GM18505 (cell line): ENCODE data around the gene DDX60.
"Not testable (repeated sequence)": the region's sequence is repeated elsewhere in the genome, so short reads cannot be mapped to it uniquely, and the experiment has no call there.

ENCODE experiments used
- ATAC-seq: cut with Tn5 transposase; IDR thresholded peaks from one replicate; pipeline ENCODE4 v1.9.1; 2021; ENCODE audit not compliant: unreplicated experiment
- POLR2A ChIP-seq: IDR thresholded peaks from 4 replicates; pipeline ENCODE4 v1.6.1; 2011; ENCODE audit warnings: borderline replicate concordance; ENCODE audit not compliant: insufficient read depth, insufficient read length; ENCODE audit errors: extremely low read depth

Gene DDX60

DNA sequence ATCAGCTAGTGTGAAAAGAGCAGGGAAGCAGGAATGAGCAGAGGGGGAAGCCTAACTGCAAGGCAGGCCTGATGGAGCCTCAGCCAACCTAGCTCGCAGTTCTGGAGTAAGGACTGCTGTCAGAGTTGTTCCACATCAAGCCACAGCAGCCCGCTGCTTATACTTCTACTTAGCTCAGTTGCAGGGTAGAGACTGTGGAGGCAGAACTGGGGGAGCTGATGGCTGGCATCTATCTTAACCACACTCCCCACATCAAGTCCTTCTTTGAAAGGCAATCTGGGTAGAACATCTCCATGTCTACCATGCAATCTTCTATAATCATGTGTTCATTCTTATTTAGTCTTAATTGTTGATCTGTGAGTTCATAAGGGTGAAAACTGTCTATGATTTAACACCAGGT, 46.1 kb downstream of the DDX60 start:
- ATAC-seq, result no peak
- TF ChIP-seq POLR2A, result no peak

DNA sequence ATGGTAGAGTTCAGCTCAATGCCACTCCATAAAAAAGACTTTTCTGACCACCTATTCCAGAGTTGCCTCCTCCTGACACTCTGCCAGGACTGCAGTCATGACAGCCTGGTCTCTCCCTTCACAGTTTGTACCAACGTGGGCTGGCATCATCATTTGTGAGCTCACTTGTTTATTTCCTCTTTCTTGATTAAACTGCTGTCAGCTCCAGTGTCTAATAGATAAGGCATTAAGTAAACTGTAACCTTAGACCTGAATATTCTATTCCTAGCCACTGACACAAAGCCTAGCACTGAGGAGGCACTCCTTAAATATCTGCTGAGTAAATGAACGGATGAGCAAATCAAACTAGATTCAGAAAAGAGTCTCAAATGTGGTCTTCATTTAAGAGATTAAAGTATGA, 48.7 kb downstream of the DDX60 start:
- TF ChIP-seq POLR2A, result no peak
- no peak for ATAC-seq

DNA sequence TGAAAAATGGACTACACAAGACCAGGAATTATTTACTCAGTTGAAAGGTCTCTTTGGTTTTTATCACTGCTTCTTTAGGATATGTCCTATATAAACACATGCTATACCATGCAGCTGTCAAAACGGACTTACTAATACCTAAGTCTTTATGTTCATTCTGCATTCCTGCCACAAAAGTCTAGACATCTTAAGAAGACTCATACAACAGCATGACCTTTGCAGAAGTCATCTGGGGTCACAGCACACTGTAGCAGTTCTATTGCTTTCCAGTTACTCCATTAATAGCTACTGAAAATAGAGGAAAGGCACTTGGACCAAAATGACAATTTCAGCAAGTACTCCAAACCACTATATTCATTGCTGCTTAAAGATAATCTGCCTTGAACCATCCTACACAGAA, 53.2 kb downstream of the DDX60 start:
- ATAC-seq, result no peak
- TF ChIP-seq POLR2A, result no peak

DNA sequence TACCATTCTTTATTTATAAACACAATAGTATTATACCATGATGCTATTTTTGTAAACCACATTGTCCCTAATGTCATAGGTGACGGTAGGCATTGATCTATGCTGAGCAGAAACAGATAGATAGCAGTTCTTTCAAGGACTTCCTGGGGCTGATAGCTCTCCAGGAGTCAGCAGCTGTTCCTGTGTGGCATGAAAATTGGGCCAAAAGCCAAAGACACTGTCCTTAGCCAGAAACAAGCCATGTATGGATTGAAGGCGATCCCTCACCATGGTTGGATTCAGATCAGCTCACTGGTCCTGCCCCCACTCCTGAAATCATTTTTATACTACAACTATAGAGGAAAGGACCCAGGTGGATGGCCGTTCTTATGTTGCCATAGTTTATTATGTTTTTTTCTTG, 53.6 kb downstream of the DDX60 start:
- ATAC-seq, result no peak
- TF ChIP-seq POLR2A, result no peak

DNA sequence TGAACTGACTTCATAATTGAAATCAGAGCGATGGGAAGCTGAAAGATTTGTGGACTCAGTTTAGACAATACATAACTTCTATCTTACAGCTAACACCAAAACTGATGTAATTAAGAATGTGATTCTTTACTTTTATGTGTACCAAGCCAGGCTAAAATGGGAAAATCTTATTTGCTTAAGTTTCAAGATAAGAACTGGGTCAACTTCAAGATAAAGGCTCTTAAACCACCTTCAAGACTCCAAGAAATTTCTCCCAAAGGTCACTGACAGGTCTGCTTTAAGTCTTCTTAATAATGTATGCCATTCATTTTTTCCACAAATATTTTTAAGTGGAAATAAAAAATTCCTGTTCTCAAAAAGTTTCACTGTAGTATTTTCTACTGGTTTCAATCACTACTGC, 55.5 kb downstream of the DDX60 start:
- ATAC-seq, result no peak
- no peak for TF ChIP-seq POLR2A

DNA sequence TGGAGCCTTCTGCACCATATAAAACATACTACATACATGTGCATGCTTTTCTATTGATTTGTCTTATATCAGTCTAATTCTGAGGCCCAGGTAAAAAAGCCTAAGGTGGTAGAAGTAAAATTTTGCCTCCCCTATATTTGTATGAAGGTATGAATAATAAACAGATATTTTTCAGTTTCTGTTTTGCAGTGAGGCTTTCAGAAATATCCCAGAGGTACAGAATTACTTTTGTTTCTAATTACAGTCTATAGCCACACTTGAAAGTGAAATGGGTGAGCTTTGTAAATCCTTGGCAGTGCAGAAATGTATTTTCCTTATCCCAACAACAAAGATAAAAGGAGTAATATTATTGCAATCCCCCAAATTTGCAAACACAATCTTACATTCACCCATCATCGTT, 59.5 kb downstream of the DDX60 start:
- no peak for TF ChIP-seq POLR2A
- no peak for ATAC-seq

DNA sequence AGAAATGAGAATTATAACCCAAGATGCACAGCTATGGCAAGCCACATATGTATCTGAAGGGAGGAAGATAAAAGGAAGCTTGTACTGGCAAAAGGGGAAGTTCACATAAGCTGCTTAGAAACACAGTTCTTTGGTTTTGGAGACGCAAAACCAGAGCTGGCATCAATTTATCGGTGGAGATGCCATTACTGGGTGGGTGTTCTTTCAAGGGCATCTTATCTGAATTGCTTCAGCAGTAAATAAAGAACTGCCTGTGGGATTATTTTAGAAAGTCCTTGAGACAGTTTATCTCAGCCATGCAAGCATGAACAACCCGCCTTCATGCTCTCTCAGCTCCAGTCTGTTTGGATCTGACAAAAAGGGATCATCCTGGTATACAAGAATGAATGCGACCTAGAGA, 60.8 kb downstream of the DDX60 start:
- peak; percentile 64 for ATAC-seq
- no peak for TF ChIP-seq POLR2A

DNA sequence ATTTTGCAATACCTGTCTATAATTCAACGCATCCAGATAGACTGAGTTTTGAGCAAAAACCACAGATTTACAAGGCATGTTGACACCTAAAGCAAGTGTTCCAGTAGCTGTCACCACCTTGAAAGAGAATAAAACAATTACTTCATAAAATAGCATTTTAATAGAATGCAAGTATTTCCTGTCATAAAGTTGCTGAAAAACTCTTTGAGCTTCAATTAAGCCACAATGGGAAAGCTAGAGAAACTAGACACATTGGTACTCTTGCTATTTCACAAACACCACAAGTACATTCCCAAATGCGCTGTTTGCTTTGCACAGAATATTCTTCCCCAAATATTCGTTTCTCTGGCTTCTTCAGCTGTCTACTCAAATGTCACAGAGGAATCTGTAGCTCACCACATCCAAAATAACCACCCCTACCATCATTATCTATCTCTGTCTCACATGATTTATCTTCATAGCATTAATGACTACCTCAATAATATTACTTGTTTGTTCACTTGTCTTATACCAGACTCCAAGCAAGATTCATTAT, 70.3 kb downstream of the DDX60 start:
- TF ChIP-seq POLR2A, result no peak

DNA sequence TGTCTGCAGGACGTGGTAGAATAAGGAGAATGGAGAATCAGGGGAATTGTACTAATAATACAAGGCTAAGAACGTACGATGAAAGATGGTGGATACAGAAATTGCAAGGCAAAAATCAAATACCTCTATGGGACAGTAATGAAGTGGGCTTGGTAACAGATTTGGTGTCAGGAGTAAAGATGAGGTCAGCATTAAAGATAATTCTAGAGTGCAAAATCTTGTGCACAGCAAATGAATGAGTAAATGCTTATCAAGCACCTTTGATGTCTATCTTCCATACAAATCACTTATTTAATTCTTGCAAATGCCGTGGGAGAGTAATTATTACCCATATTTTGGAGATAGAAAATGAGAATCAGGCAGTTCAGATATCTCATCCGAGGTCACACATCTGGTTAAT, 70.9 kb downstream of the DDX60 start:
- TF ChIP-seq POLR2A, result no peak
- no peak for ATAC-seq

More for the DNA sequence above, 70.3 kb downstream of the DDX60 start:
- no peak for ATAC-seq

DNA sequence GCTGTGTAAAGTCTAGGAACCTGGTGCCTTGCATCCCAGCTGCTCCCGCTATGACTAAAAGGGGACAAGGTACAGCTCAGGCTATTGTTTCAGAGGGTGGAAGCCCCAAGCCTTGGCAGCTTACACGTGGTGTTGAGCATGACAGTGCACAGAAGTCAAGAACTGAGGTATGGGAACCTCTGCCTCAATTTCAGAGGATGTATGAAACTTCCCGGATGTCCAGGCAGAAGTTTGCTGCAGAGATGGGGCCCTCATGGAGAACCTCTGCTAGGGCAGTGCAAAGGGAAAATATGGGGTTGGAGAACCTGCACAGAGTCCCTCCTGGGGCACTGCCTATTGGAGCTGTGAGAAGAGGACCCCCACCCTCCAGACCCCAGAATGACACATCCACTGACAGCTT, 76.6 kb downstream of the DDX60 start:
- no peak for ATAC-seq
- no peak for TF ChIP-seq POLR2A

DNA sequence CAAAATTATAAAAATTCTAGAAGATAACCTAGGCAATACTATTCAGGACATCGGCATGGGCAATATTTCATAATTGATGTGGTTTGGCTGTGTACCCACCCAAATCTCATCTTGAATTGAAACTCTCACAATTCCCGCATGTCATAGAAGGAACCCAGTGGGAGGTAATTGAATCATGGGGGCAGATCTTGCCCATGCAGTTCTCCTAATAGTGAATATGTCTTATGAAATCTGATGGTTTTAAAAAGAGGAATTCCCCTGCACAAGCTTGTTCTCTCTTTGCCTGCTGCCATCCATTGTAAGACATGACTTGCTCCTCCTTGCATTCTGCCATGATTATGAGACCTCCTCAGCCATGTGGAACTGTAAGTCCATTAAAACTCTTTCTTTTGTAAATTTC, 77.7 kb downstream of the DDX60 start:
- no peak for ATAC-seq
- no peak for TF ChIP-seq POLR2A

DNA sequence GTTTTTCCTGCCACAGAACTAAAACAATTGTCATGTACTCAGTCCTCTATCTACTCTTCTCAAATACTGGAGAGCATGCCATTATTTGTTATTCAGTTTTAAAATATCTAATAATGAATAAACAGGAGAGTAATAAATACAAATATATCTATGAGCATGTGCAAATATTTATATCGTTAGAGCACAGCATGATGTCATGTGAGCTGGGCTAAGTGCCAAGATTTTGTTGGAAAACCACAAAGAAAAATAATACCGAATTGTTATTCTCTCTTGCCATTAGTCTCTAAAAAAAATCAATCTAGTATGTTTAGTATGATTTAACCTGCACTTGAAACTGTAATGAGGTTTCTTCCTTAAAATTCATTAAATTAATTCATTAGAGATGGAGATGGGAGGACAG, 97.3 kb downstream of the DDX60 start:
- TF ChIP-seq POLR2A, result no peak
- no peak for ATAC-seq

DNA sequence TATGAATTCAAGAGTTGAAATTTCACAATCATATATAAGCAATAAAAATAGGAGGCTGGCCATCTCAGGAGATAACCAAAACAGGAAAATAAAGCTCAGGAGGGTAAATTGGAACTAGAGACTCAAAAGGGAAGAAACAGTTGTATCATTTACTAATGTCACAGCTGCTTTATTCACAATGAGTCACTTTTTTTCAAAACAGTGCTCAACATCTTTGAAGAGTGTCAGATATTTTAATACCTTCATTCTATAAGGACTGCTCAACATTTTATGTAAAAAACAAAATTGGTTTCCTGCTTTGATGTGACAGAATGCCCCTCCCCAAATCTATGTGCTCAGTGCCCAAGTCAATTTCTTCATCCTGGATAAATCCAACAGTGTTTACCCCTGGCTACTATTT, 97.7 kb downstream of the DDX60 start:
- no peak for ATAC-seq
- TF ChIP-seq POLR2A, result no peak

DNA sequence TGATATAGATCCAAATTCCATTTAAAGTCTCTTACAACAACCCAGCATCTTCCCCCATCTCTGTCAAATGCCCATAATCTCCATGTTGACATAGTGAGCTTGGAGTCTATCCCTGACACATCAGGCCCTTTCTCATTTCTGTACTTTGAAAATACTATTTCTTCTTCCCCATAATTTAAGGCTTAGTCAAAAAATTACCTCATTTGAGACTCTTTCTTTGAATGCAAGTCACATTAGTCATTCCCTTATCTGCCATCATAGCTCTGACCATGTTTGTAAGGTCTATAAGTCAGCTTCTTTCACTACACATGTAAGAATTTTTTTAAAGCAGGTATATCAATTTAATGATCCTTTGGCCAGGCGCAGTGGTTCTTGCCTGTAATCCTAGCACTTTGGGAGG, 99.9 kb downstream of the DDX60 start:
- ATAC-seq, result no peak
- TF ChIP-seq POLR2A, result no peak

DNA sequence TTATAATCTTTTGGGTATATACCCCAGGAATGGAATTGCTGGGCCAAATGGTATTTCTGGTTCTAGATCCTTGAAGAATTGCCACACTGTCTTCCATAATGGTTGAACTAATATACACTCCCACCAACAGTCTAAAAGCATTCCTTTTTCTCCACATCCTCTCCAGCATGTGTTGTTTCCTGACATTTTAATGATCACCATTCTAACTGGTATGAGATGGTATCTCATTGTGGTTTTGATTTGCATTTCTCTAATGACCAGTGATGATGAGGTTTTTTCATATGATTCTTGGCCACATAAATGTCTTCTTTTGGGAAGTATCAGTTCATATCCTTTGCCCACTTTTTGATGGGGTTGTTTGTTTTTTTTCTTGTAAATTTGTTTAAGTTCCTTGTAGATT, 105.0 kb downstream of the DDX60 start:
- not testable (repeated sequence) for ATAC-seq

DNA sequence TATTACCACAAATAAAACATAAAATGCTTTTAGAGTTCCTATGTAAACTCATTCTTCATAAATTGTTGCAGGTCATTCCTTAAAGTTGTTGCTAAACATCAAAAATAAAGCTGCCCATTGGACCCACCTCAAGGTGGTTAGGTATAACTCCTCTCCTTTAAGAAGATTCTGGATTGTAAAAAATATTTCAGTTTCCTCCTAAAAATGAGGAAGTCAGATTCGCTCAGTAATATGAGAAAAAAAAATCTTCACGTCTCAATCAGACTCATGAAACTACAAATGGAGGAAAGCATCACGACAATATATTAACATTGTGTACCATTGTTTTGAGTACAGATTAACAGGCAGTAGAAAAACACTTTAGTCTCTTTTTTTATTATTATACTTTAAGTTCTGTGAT, 105.9 kb downstream of the DDX60 start:
- no peak for TF ChIP-seq POLR2A

DNA sequence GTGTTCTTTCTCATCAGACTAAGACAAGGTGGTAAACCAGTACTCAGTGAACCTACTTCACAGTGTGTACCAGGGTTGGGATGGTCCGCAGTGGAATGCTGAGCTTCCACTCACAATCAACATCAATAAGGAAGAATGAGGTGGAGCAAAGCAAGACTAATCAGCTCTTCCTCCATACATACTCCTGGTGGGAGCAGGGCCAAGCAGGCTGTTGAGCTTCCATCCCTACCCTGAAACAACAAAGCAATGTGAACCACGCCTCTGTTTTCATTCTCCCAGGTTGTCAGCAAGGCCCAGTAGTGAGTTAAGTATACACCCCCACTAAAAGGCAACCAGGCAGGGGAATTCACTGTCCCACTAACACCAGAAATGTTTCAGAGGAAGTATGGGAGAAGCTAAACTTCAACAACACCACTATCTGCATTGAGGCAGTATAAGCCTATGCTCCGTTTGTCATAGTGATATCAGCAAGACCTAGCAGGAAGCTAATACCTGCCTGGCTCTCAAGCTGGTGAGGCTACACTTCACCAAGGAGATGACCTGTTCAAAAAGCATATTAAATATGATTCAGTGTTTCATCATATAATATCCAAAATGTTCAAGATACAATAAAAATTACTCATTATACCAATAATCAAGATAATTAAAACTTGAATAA, 109.5 kb downstream of the DDX60 start:
- no peak for TF ChIP-seq POLR2A
- ATAC-seq, result no peak

More for the DNA sequence above, 105.9 kb downstream of the DDX60 start:
- ATAC-seq, result no peak
